HEK293 (cell line): ENCODE measurements around the gene IL1RL2.

Experiments
- CTCF ChIA-PET: fragments of 350-600 bp; formaldehyde crosslinking; extraction: SDS; loops from one replicate; lab custom pipeline; 2021; ENCODE audit warnings: antibody characterized with exemption; lab: Yijun Ruan, JAX
- POLR2A ChIA-PET: fragments of 300-600 bp; formaldehyde crosslinking; extraction: SDS; loops from one replicate; lab custom pipeline; 2020; ENCODE audit warnings: antibody characterized with exemption, inconsistent platforms; lab: Yijun Ruan, JAX
- H3K27ac ChIP-seq: fragments of 200-500 bp; sonication (Bioruptor generic); 2 replicates; pipeline ENCODE4 v1.5.1; 2014; ENCODE audit warnings: low read depth, low read length, control low read depth, inconsistent platforms; ENCODE audit errors: extremely low read depth
- H3K36me3 ChIP-seq, 2 experiments: fragments of 200-500 bp in 1 of 2; sonication (Bioruptor generic) in 1 of 2; 1 replicate in 1 of 2; 2 replicates in 1 of 2; pipeline ENCODE4 v1.5.1; 2014 to 2017; ENCODE audit warnings: inconsistent platforms in 2 of 2, low read length in 2 of 2; ENCODE audit not compliant: control insufficient read depth in 2 of 2, insufficient read depth in 1 of 2
- H3K4me1 ChIP-seq: fragments of 200-500 bp; sonication (Bioruptor generic); 2 replicates; pipeline ENCODE4 v1.5.1; 2014; ENCODE audit warnings: mild to moderate bottlenecking, low read length, inconsistent platforms; ENCODE audit not compliant: control insufficient read depth, insufficient read depth
- H3K4me3 ChIP-seq: 2 replicates; pipeline ENCODE4 v1.5.1; 2011; ENCODE audit warnings: low read depth, mild to moderate bottlenecking, control low read depth, low read length, moderate library complexity
- H3K9me3 ChIP-seq: fragments of 200-500 bp; sonication (Bioruptor generic); 2 replicates; pipeline ENCODE4 v1.5.1; 2014; ENCODE audit warnings: low read depth, low read length, inconsistent platforms; ENCODE audit not compliant: control insufficient read depth, insufficient read depth
- ELK4 ChIP-seq: IDR thresholded peaks from 2 replicates; pipeline ENCODE4 v1.6.1; 2011; ENCODE audit warnings: mild to moderate bottlenecking, low read depth, low read length, borderline replicate concordance
- YY1 ChIP-seq: fragments of 450-650 bp; formaldehyde crosslinking; IDR thresholded peaks from 2 replicates; pipeline ENCODE4 v1.5.1; 2018; ENCODE audit warnings: missing biosample characterization, missing genetic modification characterization
- ZBTB20 ChIP-seq: fragments of 450-650 bp; formaldehyde crosslinking; IDR thresholded peaks from 2 replicates; pipeline ENCODE4 v1.5.1; 2016; ENCODE audit warnings: missing biosample characterization, missing genetic modification characterization
- ZBTB48 ChIP-seq: fragments of 450-650 bp; formaldehyde crosslinking; IDR thresholded peaks from 2 replicates; pipeline ENCODE4 v1.5.1; 2016; ENCODE audit warnings: missing biosample characterization, missing genetic modification characterization
- ZBTB8A ChIP-seq: fragments of 450-650 bp; formaldehyde crosslinking; IDR thresholded peaks from 2 replicates; pipeline ENCODE4 v1.5.1; 2016; ENCODE audit warnings: missing biosample characterization, missing genetic modification characterization
- ZFP37 ChIP-seq: fragments of 450-650 bp; formaldehyde crosslinking; IDR thresholded peaks from 2 replicates; pipeline ENCODE4 v1.5.1; 2016; ENCODE audit warnings: missing biosample characterization, missing genetic modification characterization
- ZNF10 ChIP-seq: fragments of 450-650 bp; formaldehyde crosslinking; IDR thresholded peaks from 2 replicates; pipeline ENCODE4 v1.5.1; 2017; ENCODE audit warnings: missing biosample characterization, missing genetic modification characterization
- ZNF16 ChIP-seq: fragments of 450-650 bp; formaldehyde crosslinking; IDR thresholded peaks from 2 replicates; pipeline ENCODE4 v1.5.1; 2016; ENCODE audit warnings: low read depth, missing biosample characterization, missing genetic modification characterization
- ZNF175 ChIP-seq: fragments of 450-650 bp; formaldehyde crosslinking; IDR thresholded peaks from 2 replicates; pipeline ENCODE4 v1.5.1; 2016; ENCODE audit warnings: missing biosample characterization, missing genetic modification characterization
- ZNF18 ChIP-seq: fragments of 450-650 bp; formaldehyde crosslinking; IDR thresholded peaks from 2 replicates; pipeline ENCODE4 v1.5.1; 2016; ENCODE audit warnings: missing biosample characterization, missing genetic modification characterization
- ZNF335 ChIP-seq: fragments of 450-650 bp; formaldehyde crosslinking; conservative IDR thresholded peaks from 2 replicates; pipeline ENCODE4 v1.5.1; 2016; ENCODE audit warnings: missing biosample characterization, missing genetic modification characterization
- ZNF501 ChIP-seq: fragments of 450-650 bp; formaldehyde crosslinking; IDR thresholded peaks from 2 replicates; pipeline ENCODE4 v1.5.1; 2016; ENCODE audit warnings: missing biosample characterization, missing genetic modification characterization
- ZNF513 ChIP-seq: fragments of 450-650 bp; IDR thresholded peaks from 2 replicates; pipeline ENCODE4 v1.5.1; 2018; ENCODE audit warnings: missing biosample characterization, missing genetic modification characterization
- ZNF560 ChIP-seq: fragments of 450-650 bp; formaldehyde crosslinking; IDR thresholded peaks from 2 replicates; pipeline ENCODE4 v1.5.1; 2017; ENCODE audit warnings: missing biosample characterization, missing genetic modification characterization, borderline replicate concordance
- ZNF561 ChIP-seq: fragments of 450-650 bp; IDR thresholded peaks from 2 replicates; pipeline ENCODE4 v1.5.1; 2018; ENCODE audit warnings: missing biosample characterization, missing genetic modification characterization, borderline replicate concordance
- ZNF580 ChIP-seq: fragments of 450-650 bp; formaldehyde crosslinking; IDR thresholded peaks from 2 replicates; pipeline ENCODE4 v1.5.1; 2016; ENCODE audit warnings: missing biosample characterization, missing genetic modification characterization
- ZNF621 ChIP-seq: fragments of 450-650 bp; formaldehyde crosslinking; IDR thresholded peaks from 2 replicates; pipeline ENCODE4 v1.5.1; 2017; ENCODE audit warnings: missing biosample characterization, missing genetic modification characterization
- ZNF658 ChIP-seq: fragments of 450-650 bp; formaldehyde crosslinking; IDR thresholded peaks from 2 replicates; pipeline ENCODE4; 2016; ENCODE audit warnings: missing biosample characterization, missing genetic modification characterization
- ZNF660 ChIP-seq: fragments of 450-650 bp; IDR thresholded peaks from 2 replicates; pipeline ENCODE4 v1.5.1; 2018; ENCODE audit warnings: missing biosample characterization, mild to moderate bottlenecking, missing genetic modification characterization
- ZNF747 ChIP-seq: fragments of 450-650 bp; formaldehyde crosslinking; IDR thresholded peaks from 2 replicates; pipeline ENCODE4 v1.5.1; 2016; ENCODE audit warnings: missing biosample characterization, missing genetic modification characterization
- ZSCAN16 ChIP-seq: fragments of 450-650 bp; formaldehyde crosslinking; IDR thresholded peaks from 2 replicates; pipeline ENCODE4 v1.5.1; 2016; ENCODE audit warnings: missing biosample characterization, missing genetic modification characterization

The IL1RL2 gene

GRCh38 chr2:102149644-102150455 is 37.0 kb upstream of the IL1RL2 start:
- CTCF ChIA-PET: no interaction called here

GRCh38 chr2:102154364-102154763 is 32.5 kb upstream of the IL1RL2 start:
- Histone ChIP-seq H3K4me3 (no peak overlapping the region), H3K27ac (no peak overlapping the region), H3K4me1 (no peaks in the 10 kb centered on the region), H3K36me3 (no peaks in the 10 kb centered on the region), H3K9me3 (no peaks in the 10 kb centered on the region)
- POLR2A ChIA-PET: no interaction called here
- TF ChIP-seq ZNF658 (tag by site-specific recombination) (no peak), ZFP37 (tag by site-specific recombination) (no peak), ZSCAN16 (tag by site-specific recombination) (no peak), ZNF580 (tag by site-specific recombination) (no peak)
- CTCF ChIA-PET: interaction anchor here (1.4 to 2.1 kb wide), 2 partner anchors 11 to 134 kb away, joined by 3 to 6 read pairs; no protein-coding TSS in a partner anchor

More at GRCh38 chr2:102149644-102150455, 37.0 kb upstream of the IL1RL2 start:
- Histone ChIP-seq H3K4me3 (no peak overlapping the region), H3K27ac (no peak overlapping the region), H3K9me3 (no peaks in the 10 kb centered on the region), H3K36me3 (no peaks in the 10 kb centered on the region), H3K4me1 (no peaks in the 10 kb centered on the region)
- TF ChIP-seq ELK4 (no peak), YY1 (tag by site-specific recombination) (no peak), ZNF175 (no peak), ZNF501 (no peak), ZBTB20 (tag by site-specific recombination) (no peak), ZNF335 (no peak), ZNF18 (tag by site-specific recombination) (no peak), ZNF561 (no peak), ZNF660 (tag by site-specific recombination) (no peak), ZNF10 (tag by site-specific recombination) (no peak), ZNF747 (no peak), ZNF513 (no peak), ZNF560 (tag by site-specific recombination) (no peak), ZNF16 (tag by site-specific recombination) (no peak), ZNF621 (no peak), ZBTB8A (tag by site-specific recombination) (no peak), ZBTB48 (tag by site-specific recombination) (no peak)
- POLR2A ChIA-PET: no interaction called here
